ENCODE results near the gene KRT2.

- TF ChIP-seq EZH2 (IDR thresholded peaks at IDR 0.05; ENCODE audit: insufficient read depth, low read length) = no peak
- TF ChIP-seq, protein P1, sequence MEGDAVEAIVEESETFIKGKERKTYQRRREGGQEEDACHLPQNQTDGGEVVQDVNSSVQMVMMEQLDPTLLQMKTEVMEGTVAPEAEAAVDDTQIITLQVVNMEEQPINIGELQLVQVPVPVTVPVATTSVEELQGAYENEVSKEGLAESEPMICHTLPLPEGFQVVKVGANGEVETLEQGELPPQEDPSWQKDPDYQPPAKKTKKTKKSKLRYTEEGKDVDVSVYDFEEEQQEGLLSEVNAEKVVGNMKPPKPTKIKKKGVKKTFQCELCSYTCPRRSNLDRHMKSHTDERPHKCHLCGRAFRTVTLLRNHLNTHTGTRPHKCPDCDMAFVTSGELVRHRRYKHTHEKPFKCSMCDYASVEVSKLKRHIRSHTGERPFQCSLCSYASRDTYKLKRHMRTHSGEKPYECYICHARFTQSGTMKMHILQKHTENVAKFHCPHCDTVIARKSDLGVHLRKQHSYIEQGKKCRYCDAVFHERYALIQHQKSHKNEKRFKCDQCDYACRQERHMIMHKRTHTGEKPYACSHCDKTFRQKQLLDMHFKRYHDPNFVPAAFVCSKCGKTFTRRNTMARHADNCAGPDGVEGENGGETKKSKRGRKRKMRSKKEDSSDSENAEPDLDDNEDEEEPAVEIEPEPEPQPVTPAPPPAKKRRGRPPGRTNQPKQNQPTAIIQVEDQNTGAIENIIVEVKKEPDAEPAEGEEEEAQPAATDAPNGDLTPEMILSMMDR (IDR thresholded peaks at IDR 0.05; ENCODE audit: insufficient read depth, low read depth, low read length) = no peak
Observed at GRCh38 chr12:52650520-52651081, 1.4 kb downstream of the KRT2 start.

All from astrocyte (in vitro differentiated cells and primary cell).